RWPE2 (cell line): Measurements from ENCODE around the gene GALNT18.

Experiments used
- ATAC-seq: fragments of 200-7000 bp; cut with Tn5 transposase; 3 replicates; pipeline ENCODE4 v1.9.1; 2021; ENCODE audit warnings: low read depth
- DNase-seq: peaks from one replicate; pipeline ENCODE4 v3.0.0-alpha.2; 2020; ENCODE audit warnings: low spot score
- H3K27ac ChIP-seq: fragments of 450-650 bp; 2 replicates; pipeline ENCODE4 v1.5.1; 2017; ENCODE audit warnings: mild to moderate bottlenecking; ENCODE audit not compliant: poor library complexity, severe bottlenecking
- H3K27me3 ChIP-seq: fragments of 250-450 bp; sonication (Bioruptor Pico); 2 replicates; pipeline ENCODE4 v1.5.1; 2021; ENCODE audit warnings: mild to moderate bottlenecking, moderate library complexity; ENCODE audit not compliant: insufficient read depth, poor library complexity, severe bottlenecking
- H3K36me3 ChIP-seq: fragments of 250-450 bp; sonication (Bioruptor Pico); 2 replicates; pipeline ENCODE4 v1.5.1; 2020; ENCODE audit warnings: low read depth, mild to moderate bottlenecking, moderate library complexity
- H3K4me1 ChIP-seq: fragments of 250-450 bp; sonication (Bioruptor Pico); 2 replicates; pipeline ENCODE4 v1.5.1; 2021; ENCODE audit warnings: mild to moderate bottlenecking, moderate library complexity; ENCODE audit not compliant: insufficient read depth, poor library complexity, severe bottlenecking
- H3K4me3 ChIP-seq: fragments of 250-450 bp; sonication (Bioruptor Pico); 2 replicates; pipeline ENCODE4 v1.5.1; 2021; ENCODE audit warnings: mild to moderate bottlenecking, moderate library complexity; ENCODE audit not compliant: severe bottlenecking
- H3K9me3 ChIP-seq: fragments of 250-450 bp; sonication (Bioruptor Pico); 2 replicates; pipeline ENCODE4 v1.5.1; 2021; ENCODE audit warnings: mild to moderate bottlenecking, moderate library complexity; ENCODE audit not compliant: severe bottlenecking
- TF ChIP-seq, protein P1 (sequence below): fragments of 450-650 bp; IDR thresholded peaks from one replicate; pipeline ENCODE4 v1.5.1; 2017; ENCODE audit warnings: mild to moderate bottlenecking, moderate library complexity; ENCODE audit not compliant: poor library complexity, severe bottlenecking

Gene GALNT18

DNA sequence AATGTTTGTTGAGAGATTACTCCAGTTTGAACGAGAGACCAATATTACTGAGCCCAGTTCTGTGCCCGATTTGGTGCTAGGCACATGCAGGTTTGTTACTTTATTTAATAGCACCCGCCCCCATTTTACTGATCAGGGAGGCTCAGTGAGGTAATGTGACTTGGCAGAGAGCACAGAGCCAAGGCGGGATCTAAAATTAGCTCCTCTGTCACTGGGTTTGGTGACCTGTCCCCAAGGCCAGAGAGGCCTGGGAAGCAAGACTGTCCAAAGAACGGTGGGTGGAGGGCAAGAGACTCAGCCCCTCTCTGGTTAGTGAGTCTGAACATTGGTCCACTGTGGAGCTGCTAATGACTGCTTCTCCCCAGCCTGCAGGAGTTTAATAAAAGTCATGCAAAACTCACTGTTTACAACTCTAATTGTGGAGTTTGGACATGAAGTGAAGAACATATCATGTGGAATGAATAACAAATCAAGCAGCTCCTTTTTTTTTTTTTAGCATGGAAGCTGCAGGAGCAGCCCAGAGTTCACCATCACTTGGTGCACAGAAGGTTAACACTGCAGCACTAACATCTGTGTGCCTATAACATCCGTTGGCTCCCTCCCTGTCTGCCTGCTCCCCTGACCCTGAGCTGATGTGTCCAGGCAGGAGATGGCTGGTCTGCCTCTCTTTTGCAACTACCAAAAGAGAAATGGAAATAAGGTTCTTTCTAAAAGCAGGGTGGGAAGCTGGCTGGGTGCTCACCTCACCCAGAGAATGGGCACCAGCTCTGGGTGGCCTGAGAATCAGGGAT is 307.7 kb downstream of the GALNT18 start:
- H3K4me3 ChIP-seq, result no peak overlapping the region
- peak overlapping the region; percentile 88 for H3K27ac ChIP-seq
- H3K4me1 ChIP-seq, result peaks cover 13% of the 10 kb centered on the region
- ATAC-seq (no peak), DNase-seq (no peak)
- no peaks in the 10 kb centered on the region for H3K27me3 ChIP-seq
- no peaks in the 10 kb centered on the region for H3K9me3 ChIP-seq
- TF ChIP-seq, protein P1, sequence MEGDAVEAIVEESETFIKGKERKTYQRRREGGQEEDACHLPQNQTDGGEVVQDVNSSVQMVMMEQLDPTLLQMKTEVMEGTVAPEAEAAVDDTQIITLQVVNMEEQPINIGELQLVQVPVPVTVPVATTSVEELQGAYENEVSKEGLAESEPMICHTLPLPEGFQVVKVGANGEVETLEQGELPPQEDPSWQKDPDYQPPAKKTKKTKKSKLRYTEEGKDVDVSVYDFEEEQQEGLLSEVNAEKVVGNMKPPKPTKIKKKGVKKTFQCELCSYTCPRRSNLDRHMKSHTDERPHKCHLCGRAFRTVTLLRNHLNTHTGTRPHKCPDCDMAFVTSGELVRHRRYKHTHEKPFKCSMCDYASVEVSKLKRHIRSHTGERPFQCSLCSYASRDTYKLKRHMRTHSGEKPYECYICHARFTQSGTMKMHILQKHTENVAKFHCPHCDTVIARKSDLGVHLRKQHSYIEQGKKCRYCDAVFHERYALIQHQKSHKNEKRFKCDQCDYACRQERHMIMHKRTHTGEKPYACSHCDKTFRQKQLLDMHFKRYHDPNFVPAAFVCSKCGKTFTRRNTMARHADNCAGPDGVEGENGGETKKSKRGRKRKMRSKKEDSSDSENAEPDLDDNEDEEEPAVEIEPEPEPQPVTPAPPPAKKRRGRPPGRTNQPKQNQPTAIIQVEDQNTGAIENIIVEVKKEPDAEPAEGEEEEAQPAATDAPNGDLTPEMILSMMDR, result no peak
- no peaks in the 10 kb centered on the region for H3K36me3 ChIP-seq

GRCh38 chr11:11313426-11313825 is 308.4 kb downstream of the GALNT18 start:
- peaks cover 13% of the 10 kb centered on the region for H3K4me1 ChIP-seq
- no peaks in the 10 kb centered on the region for H3K36me3 ChIP-seq
- no peaks in the 10 kb centered on the region for H3K9me3 ChIP-seq
- ATAC-seq, result peak; percentile 99
- H3K4me3 ChIP-seq, result no peak overlapping the region
- peak overlapping the region; percentile 88 for H3K27ac ChIP-seq
- TF ChIP-seq, protein P1, result no peak
- peak; percentile 79 for DNase-seq
- H3K27me3 ChIP-seq, result no peaks in the 10 kb centered on the region

DNA sequence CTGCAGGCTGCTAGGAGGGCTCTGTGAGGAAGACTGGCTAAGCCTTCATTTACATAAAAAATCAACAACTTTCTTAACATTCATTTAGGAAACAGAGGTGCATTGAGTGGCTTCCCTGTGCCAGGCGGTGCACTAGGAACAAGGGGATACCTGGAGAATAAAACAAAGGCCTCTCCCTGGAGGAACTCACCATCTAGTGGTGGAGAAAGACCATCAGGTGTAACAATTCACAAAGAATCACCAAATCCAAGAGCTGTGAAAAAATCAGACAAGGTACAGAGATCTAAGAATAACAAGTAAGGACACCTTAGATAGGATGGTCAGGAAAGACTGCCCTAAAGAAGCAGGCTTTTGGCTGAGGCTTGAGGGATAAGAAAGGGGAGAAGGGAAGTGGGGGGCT is 309.1 kb downstream of the GALNT18 start:
- DNase-seq (no peak), ATAC-seq (no peak)
- TF ChIP-seq, protein P1, result no peak
- Histone ChIP-seq H3K27ac (peak overlapping the region; percentile 88), H3K4me3 (no peak overlapping the region), H3K36me3 (no peaks in the 10 kb centered on the region), H3K27me3 (no peaks in the 10 kb centered on the region), H3K9me3 (no peaks in the 10 kb centered on the region), H3K4me1 (peaks cover 13% of the 10 kb centered on the region)

DNA sequence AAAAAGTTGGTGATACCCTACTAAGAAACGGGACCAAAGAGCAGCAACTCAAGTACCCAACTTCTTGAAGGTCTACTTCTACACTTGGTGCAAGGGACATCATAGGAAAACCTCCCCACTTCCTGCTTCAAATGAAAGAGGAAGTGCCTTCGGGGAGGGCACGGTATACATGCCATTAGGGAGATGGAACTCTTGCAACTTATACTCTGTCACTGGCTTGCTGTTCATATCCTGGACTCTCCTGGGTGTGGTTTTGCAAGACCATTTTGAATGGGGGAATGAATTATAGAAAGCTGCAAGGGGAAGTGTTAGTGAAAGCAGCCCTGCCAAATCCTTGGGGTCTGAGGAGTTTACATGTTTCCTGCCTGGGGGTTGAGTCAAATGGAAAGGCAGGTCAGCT is 310.6 kb downstream of the GALNT18 start:
- Histone ChIP-seq H3K27ac (no peak overlapping the region), H3K4me1 (peaks cover 13% of the 10 kb centered on the region), H3K9me3 (no peaks in the 10 kb centered on the region), H3K36me3 (no peaks in the 10 kb centered on the region), H3K27me3 (no peaks in the 10 kb centered on the region), H3K4me3 (no peak overlapping the region)
- ATAC-seq (no peak), DNase-seq (no peak)
- TF ChIP-seq, protein P1, result no peak

GRCh38 chr11:11309906-11310305 is 311.9 kb downstream of the GALNT18 start:
- H3K27me3 ChIP-seq, result no peaks in the 10 kb centered on the region
- H3K4me1 ChIP-seq, result peaks cover 13% of the 10 kb centered on the region
- TF ChIP-seq, protein P1, result no peak
- no peak for ATAC-seq
- no peaks in the 10 kb centered on the region for H3K9me3 ChIP-seq
- no peaks in the 10 kb centered on the region for H3K36me3 ChIP-seq
- no peak overlapping the region for H3K4me3 ChIP-seq
- DNase-seq, result no peak
- H3K27ac ChIP-seq, result no peak overlapping the region
